HG02763 (cell line): ENCODE results near the gene ULBP1.
"Not testable (repeated sequence)": the region's sequence is repeated elsewhere in the genome, so short reads cannot be mapped to it uniquely, and the experiment has no call there.

ENCODE experiments used
- ATAC-seq: cut with Tn5 transposase; IDR thresholded peaks from one replicate; pipeline ENCODE4 v1.9.1; 2021; ENCODE audit warnings: mild to moderate bottlenecking, moderate library complexity; ENCODE audit not compliant: unreplicated experiment

Gene ULBP1

DNA sequence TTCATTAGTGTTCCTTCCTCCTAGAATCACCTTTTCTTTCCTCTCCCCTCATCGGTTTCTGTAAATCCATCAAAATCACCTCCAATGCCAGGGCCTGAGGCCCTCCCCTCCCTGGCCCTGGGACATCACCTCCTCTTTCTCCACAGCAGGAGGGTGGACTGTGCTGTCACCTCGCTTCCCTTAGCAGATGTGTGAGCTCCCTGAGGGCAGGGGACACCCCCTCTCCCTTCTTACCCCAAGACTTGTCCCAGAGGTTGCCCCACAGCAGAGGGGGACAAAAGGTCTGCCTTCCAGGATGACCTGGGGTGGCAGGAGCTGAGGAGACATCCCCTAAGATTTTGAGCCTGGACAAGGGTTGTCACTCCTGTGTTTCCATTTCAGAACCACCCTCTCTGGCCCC is 5.9 kb downstream of the ULBP1 start:
- ATAC-seq: no peak

GRCh38 chr6:149974394-149974793 is 10.7 kb downstream of the ULBP1 start:
- ATAC-seq: not testable (repeated sequence)

- ATAC-seq: no peak
These were observed 11.1 kb downstream of the ULBP1 start for GRCh38 chr6:149974825-149975224.

GRCh38 chr6:149975400-149975799 is 11.7 kb downstream of the ULBP1 start:
- no peak for ATAC-seq

GRCh38 chr6:149977221-149977620 is 13.5 kb downstream of the ULBP1 start:
- ATAC-seq: no peak

DNA sequence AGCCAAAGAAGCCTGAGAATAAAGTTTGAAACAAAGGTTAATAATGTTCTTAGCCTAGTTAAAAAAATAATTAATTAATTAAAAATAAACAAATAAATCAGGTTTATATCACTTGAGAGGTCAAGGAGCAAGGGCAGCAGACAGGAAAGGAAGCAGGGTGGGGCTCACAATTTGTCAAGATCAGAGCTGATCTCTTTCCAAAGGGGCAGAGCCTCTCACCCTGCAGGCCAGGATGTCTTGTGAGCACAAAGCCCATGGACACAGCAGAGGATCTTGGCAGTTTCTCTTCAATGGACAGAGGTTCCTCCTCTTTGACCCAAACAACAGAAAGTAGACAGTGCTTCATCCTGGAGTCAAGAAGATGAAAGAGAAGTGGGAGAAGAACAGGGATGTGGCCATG is 14.9 kb downstream of the ULBP1 start:
- no peak for ATAC-seq

DNA sequence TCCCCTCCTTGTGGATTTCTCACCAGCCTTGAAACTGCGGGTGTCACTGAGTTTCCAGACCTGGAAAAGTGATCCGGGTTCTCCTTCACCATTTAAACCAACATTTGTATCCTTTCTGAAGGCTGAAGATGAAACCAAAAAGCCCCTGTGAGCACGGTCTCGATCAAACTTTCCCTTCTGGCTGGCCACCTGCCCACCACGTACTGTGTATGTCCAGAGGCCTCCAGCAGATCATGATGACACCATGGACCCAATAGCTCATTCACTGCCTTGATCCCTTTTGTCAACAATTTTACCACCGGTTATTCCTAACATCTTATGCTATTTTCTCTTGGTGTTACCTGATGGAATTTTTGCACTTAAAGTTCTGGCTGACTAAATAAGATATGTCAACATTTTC is 15.6 kb downstream of the ULBP1 start:
- no peak for ATAC-seq

- no peak for ATAC-seq
These were observed 19.4 kb downstream of the ULBP1 start for GRCh38 chr6:149983145-149983544.

DNA sequence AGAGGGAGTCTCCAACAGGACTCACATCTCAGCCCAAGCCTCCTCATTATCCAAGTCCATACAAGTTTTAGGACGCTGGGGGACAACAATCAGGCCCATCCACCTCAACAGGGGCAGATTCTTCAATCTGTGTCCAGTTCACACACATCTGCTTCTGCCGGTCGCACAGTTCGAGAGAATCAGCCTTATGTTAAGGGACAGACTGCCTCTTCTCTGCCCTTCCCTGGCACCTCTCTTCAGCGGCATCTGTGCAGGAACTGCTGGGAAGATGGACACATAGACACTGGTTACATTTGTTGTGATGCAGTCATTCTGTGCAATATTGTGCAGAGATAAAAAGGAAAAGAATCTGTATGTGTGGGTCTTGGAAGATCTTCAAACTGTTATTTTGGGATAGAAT is 21.0 kb downstream of the ULBP1 start:
- no peak for ATAC-seq

- no peak for ATAC-seq
These were observed 21.8 kb downstream of the ULBP1 start for GRCh38 chr6:149985481-149985937.

DNA sequence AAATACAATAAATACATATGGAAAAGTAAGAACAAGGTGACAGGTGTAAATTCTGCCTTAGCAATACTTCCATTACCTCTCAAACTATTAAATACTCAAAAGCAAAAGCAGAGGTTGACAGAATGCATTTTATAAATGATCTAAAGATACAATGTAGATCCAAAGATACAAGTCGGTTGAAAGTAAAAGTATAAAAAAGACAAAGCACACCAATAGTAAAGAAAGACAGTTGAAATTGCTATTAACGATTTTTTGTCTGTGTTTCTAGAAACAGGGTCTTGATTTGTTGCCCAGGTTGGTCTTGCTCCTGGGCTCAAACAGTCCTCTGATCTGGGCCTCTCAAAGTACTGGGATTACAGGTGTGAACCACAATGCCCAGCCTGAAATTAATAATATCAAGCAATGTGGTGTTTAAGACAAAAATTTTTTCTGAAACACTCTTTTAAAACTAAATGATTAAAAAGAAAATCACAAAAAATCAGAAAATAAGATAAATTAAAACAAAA is 23.9 kb downstream of the ULBP1 start:
- no peak for ATAC-seq

- no peak for ATAC-seq
These were observed 25.0 kb downstream of the ULBP1 start for GRCh38 chr6:149988550-149989346.

- ATAC-seq: no peak
These were observed 26.5 kb downstream of the ULBP1 start for GRCh38 chr6:149990212-149990660.

GRCh38 chr6:149990661-149991471 is 27.1 kb downstream of the ULBP1 start:
- no peak for ATAC-seq

- ATAC-seq: not testable (repeated sequence)
These were observed 27.7 kb downstream of the ULBP1 start for GRCh38 chr6:149991472-149991795.

GRCh38 chr6:149991838-149992237 is 28.1 kb downstream of the ULBP1 start:
- no peak for ATAC-seq

DNA sequence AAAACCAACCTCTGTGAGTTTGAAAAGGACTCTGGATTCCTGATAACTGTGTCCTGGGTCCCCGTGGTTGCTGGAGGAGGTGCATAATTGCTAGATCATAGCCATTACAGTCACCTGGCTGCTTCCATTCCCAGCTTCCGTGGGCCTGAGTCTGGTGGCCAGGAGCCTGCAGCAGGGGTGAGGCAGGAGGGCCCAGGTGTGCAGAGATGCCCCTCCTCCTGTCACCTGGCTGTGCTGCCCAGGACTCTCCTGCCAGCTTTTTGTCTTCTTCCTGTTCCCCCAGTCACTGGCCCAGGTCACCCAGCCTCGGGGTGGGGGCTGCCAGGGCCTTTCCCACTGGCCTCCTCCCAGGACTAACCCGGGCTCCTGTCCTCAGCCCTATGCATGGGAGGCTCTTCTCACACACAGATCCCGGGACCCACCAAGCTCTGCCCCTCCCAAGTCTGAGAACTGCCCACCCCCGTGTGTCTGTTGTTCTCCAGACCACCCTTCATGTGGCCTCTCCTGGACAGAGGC is 31.6 kb downstream of the ULBP1 start:
- no peak for ATAC-seq

DNA sequence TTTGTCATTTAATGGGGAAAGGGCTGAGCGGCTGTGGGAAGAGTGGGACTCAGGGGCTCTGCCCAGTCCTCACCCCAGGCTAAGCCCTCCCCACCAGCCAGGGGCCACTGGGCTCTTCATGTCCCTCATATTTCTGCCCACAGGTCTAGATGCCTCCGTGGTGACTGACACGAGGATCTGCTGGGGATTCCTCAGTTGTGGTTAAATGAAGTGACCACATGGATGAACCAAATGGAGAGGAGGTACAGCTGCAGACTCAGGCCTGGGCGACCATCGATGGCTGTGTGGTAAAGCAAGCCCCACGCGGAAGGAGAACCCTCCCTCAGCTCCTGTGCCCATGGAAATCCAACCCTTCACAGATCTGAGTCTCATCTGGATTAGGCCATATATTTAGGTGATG is 32.2 kb downstream of the ULBP1 start:
- no peak for ATAC-seq

GRCh38 chr6:149999636-150000035 is 35.9 kb downstream of the ULBP1 start:
- no peak for ATAC-seq

GRCh38 chr6:150001295-150002008 is 37.7 kb downstream of the ULBP1 start:
- peak; percentile 30 for ATAC-seq

DNA sequence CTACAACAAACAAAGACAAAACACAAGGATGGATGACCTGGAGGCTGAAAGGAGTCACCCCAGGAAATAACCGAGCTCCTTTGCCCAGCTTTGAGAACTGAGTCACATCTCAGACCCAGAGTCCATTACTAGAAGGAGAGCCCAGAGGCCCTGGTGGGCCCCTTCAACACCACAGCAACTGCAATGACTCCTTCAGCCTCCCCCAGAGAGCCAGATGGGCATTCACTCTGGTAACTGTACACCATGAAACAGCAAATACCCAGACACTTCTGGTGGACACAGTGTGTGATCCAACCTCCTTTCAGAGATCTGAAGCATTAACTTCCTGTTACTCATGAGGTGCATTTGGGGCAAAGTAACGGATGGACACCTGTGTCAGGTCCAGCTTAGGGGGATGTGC is 39.0 kb downstream of the ULBP1 start:
- ATAC-seq: no peak
